T-helper 1 cell (primary cell): ENCODE data around the gene FLNB.
"Not testable (repeated sequence)": the region's sequence is repeated elsewhere in the genome, so short reads cannot be mapped to it uniquely, and the experiment has no call there.

ENCODE experiments used
- DNase-seq, 5 donors: peaks; one replicate each; pipeline ENCODE4 v3.0.0-alpha.2; 2012 to 2020

The FLNB gene

DNA sequence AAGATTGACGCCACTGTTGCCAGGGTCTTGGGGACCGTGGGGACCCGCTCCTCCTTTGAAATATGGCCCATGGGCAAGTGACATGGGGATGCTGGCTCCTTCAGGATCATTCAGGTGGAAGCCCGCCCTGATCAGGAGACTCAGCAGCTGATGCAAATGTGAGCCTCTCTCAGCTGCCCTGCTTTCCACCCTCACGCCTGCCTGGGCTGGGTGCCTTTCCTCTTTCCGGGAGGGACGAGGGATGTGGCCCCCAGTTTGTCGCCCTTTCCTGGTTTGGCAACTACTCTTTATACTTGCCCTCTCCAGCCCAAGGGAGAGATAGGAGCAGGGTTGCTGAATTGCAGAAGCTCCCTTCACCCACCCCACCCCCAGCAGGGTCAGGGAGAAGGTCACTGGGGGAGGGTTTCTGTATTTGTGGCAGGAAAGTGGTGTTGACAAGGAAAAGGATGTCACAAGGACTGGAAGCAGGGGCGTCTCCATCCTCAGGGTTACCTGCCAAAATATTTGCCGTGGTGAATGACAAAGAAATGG, 180.8 kb downstream of the FLNB start:
- DNase-seq = no peak

DNA sequence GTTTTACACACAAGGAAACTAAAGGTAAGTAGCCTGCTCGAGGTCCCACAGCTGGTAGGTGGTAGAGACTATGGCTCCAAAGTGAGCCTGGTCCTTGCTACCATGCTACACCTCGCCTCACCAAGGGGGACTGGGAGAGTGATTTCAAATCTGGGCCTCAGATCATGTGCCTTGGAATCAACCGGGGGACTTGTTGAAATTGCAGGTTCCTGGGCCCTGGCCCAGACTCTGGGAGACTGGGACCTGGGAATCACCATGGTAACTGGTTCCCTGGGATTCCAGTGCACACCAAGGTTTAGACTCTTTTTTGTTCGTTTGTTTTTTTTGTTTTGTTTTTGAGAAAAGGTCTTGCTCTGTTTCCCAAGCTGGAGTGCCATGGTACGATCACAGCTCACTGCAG, 181.5 kb downstream of the FLNB start:
- no peak for DNase-seq

DNA sequence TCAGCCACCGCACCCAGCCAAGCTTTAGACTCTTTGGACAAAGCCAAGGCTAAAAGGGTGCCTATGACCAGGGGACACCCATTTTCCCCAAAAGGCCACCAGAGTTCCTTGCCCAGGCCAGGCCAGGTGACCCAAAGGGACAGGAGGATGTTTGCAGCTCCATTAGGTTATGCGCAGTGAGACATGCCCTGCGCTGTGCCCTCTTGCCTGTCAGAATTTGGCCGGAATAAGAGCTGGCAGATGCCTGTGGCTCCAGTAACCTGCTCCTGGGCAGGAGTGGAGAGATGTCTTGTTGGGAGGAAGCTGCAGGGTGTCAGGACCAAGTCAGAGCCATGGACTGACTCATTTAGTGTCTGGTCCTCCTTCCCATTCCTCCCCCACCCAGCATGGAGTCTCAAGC, 182.1 kb downstream of the FLNB start:
- no peak for DNase-seq

DNA sequence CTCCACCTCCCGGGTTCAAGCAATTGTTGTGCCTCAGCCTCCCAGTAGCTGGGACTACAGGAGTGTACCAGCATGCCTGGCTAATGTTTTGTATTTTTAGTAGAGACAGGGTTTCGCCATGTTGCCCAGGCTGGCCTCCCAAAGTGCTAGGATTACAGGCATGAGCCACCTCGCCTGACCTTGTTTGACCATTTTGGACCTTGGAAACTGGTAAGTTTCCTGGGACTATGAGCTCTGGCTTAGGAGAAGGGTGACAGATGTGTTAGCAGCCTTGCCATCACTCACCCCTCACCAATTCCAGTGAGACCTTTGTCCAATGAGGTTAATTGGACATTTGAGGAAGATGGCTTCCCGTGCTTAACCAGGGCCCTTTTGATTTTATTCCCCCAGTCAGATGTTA, 182.7 kb downstream of the FLNB start:
- DNase-seq = no peak

DNA sequence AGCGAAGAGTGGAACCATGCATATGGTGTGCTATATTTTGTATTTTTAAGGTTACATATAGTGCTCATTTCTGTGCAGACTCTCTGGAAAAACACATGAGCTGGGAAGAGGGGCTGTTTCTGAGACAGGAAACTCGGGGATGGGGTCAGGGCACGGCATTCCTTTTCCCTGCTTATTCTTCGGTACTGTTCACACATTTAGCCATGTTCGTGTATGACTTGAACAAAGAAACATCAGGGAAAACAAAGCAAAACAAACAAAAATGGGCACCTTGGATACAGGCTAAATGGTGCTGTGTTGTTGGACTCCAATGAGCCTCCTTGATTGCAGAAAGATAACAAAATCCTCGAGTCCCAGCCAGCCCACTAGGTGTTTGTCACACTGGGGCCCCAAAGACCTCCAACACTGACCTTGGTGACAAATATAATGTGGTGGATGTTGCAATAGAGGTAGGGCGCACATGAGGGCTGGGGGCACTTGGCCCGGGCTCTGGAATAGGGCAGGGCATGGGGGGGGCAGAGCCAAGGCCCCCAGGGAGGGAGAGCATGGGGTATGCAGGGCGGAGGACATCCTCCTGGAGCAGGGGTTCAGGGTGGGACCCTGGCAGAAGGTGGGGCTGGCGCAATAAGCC, 183.3 kb downstream of the FLNB start:
- no peak for DNase-seq

DNA sequence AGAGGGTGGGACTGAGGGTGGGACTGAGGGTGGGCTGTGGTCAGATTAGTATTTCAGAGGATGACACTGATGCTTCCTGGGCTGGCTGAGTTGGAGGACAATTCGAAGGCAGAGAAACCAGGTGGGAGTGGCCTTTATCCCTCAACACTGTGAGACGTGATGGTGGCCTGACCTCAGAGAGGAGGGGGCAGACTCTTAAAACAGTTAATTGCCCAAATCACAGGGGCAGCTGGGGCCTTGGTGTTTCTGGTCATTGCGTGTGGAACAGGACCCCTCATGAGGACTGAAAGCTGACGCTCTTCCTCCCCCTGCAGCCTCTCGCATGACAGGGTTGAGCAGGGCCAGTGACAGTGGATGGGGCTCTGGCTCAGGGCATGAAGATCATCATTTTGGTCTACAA, 183.8 kb downstream of the FLNB start:
- no peak for DNase-seq

DNA sequence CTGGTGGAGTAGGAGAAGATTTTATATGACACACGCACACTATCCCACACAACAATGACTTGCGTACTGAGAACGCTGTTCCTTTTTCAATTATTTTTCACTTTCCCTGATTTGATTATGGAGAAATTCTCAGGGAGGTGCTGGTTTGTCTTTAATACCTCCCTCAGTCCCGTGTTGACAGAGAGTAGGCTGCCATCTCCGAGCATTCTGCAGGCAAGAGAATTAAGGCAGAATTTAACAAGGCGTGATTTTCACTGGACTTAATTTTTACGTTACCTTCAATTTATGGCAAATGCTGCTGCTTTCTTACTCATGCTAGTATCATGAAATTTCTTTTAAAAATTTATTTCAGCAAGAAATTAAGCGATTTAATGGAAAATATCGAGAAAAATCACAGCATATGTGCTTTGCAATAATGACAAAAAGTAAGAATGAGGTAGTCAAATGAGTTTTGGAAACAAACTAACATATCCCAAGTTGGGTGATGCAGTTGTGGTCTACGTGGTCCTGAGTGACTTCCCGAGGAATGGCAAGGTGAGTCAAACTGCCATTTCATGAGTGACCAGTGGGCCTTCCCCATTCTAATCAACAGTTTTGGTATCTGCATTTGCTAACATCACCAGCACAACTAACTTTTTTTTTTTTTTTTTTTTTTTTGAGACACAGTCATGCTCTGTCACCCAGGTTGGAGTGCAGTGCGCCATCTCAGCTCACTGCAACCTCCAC, 185.6 kb downstream of the FLNB start:
- no peak for DNase-seq

DNA sequence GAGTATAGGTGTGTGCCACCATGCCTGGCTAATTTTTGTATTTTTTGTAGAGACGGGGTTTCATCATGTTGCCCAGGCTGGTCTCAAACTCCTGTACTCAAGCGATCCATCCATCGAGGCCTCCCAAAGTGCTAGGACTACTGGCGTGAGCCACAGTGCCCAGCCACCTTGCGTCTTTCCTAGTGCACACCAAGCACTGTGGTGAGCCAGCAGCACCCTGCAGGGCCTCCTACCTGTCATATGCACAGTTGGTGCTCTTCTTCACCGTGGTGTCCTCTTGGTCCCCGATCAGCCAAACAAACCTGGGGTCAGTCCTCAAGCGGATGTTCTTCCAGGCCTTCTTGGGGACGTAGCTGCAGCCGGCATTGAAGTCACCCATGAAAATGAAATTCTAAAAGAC, 189.4 kb downstream of the FLNB start:
- no peak for DNase-seq

DNA sequence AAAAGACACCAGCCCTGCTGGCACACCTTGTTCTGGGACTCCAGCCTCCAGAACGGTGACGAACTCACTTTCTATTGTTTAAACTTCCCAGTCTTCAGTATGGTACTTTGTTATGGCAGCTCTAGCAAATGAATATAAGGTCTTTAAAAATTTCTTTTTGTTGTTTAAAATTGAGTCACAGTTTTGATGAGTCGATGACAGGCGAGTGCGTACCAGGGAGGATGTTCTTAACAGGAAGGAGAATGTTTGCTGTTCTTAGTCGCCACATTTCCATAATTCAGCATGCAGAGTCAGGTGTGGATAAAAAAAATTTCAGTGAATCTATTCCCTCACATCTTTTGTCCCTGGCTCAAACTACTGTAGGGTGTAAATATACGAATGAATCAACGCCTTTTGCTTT, 190.1 kb downstream of the FLNB start:
- DNase-seq = no peak

DNA sequence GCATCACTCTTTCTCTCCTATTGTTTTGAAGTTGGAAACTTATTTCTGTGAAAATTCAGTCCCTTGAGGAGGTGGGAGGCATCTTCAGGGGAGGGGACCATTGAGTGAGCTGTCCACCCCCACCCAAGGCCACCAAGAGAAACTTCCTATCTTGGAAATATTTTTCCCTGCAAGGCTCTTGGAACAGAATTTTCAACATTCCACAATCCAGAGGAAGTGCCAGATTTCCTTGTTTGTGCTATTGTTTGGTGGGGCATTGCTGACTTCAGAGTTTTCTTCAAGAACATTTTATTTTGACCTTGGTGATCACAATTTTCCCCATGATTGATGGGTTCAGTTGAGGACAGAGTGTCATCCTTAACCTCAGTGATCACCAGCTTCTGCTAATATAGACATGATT, 190.6 kb downstream of the FLNB start:
- no peak for DNase-seq

DNA sequence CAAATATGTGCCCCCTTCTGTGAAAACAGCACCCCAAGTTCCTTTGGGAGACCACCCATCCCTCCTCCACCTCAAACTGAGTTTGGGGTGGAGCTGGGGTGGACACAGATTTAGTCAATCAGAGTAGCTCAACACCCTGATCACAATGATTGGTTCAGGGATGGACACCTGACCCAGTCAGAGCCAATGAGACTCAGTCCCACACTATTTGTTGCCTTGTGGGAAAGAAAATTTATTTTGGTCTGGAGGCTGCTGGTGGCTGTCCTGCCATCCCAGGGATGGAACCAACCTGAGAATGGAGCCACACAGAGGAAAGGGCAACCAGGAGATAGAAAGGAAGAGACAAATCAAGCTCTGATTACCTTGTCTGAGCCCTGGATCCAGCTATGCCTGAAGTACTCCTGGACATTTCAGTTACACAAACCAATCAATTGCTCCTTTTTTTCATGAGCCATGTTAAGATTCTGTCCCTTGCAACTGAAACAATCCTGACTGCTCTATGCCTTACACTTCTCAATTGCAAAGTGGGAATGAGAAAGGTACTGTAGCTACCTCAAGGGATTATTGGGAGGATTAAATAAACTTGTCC, 192.0 kb downstream of the FLNB start:
- no peak for DNase-seq

DNA sequence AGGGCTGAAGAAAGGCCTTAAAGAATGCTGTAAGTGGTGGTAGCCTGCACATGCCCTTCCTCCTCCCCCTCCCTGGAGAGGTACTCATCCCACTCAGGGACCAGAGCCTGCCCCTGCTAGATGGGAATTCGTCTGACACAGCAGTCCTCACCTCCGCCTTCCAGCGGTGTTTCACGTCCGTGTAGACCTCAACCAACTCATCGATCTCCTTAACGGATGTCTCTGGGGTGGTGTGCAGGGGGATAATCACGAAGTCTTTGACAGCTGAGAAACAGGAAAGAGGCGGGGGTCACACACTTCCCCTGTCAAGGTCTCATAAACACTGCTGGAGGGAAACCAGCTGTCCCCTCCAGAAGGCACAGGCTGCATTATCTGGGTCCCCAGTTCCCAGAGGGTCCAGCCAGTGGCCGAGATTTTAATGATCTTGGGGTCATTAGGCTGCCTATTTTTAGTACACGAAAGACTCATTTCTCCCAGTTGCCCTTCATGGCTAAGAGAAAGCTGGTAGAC, 192.7 kb downstream of the FLNB start:
- no peak for DNase-seq

DNA sequence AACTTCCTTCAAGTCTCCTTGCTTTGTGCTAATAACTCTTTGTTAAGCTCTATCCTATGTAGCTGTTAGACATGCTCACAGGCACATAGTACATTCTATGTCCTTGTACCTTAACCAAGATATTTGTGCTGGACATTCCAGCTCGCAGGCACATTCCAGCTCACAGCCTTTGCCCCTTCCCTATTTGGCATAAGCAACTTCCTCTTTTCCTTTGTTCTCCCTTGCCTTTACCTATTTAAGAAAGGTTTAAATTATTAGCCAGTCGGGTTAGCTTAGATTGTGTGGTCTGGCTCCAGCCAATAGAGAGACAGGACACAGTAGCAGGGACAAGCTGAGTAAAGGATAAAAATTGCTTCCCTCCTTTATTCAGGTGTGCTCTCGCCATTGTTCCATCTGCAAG, 193.2 kb downstream of the FLNB start:
- DNase-seq = not testable (repeated sequence)

DNA sequence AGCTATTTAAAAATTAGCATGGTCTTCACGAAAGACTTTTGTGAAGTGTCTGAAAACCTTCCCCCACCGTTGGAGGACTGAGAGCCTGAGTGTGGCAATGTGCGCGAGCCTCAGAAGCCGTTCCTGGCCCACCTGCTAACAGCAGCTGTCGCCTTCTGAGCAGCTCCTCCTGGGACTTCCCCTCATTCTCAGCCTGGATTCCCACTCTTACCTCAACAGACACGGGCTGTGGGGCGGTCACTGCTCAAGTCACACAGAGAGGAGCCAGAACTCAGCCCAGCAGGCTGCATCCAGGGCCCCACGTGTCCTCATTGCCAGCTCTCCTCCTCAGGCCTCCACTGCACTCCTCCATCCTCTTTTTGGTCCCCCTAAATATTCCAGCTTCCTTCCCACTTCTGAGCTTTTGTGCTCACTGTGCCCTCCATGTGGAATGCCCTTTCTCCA, 194.7 kb downstream of the FLNB start:
- no peak for DNase-seq

DNA sequence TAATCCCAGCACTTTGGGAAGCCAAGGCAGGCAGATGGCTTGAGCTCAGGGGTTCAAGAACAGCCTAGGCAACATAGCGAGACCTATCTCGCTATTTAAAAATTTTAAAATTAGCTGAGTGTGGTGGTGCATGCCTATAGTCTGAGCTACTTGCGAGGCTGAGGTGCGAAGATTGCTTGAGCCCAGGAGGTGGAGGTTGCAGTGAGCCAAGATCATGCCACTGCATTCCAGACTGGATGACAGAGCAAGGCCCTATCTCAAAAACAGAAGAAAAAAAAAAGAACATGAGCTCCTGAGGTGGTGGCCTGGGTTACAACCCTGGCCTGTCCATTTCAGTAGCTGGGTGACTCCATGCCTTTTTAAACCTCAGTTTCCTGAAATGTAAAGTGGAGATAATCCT, 195.3 kb downstream of the FLNB start:
- DNase-seq = no peak

DNA sequence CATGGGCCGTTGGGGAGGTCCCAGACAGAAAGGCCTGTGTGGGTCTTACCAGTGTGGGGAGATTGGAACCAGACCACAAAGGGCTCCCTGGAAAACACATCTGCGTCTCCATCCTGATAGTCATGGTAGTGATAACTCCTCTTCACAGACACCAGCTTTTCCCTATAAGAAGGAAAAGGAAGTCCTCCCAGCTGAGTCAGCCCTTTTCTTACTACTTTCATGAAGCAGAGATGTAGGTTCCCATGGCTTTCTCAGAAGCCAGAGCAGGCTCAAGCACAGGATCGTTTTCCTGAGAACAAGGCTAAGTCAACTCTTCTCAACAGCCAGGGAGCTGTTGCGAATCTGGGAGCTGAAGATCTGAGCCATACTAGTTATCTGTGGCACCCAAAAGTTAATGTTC, 196.5 kb downstream of the FLNB start:
- no peak for DNase-seq

DNA sequence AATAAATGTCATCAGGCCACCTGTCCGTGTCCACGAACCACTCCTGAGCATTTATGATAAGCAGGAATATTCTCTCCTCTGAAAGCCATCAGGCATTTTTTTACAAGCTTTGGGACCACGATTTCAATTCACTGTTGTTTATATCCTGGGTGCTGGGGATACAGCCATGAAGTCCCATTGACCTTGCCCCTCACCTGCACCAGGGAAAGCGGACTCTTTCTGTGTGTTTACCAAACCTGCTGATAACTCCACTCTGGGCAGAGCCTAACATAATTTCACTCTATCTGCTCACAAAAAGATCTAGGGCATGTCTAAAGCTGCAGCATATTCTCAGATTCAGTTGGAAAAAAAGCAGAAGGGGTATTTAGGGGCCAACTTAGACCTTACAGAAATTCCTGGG, 197.8 kb downstream of the FLNB start:
- no peak for DNase-seq

DNA sequence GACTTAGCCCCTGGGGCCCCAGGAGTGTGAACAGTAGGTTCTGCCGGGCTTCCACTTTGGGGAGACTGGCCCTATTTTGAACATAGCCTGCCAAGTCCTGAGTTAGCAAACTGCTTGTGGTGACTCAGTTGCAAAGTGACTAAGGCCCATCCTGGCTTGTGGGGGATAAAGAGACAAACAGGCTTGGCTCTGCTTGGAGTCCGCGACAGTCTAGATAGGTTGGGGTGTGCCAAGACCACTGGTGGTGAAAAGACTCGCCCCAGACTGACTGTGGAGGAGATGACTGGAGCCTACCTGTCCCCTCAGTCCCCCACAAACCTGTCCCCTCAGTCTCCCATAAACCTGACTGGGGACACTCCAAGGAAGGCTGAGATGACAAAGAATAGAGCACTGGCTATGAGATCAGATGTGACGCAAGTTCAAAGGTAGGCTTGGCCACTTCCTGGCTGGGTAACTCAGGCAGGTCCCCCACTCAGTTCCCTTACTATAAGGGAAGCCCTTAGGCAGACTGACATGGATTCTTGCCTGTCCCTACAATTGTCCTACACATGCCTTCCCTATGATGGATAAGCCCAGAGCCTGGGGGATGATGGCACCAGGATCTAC, 198.3 kb downstream of the FLNB start:
- DNase-seq = peak in 1 of 5 donors; percentile 44

DNA sequence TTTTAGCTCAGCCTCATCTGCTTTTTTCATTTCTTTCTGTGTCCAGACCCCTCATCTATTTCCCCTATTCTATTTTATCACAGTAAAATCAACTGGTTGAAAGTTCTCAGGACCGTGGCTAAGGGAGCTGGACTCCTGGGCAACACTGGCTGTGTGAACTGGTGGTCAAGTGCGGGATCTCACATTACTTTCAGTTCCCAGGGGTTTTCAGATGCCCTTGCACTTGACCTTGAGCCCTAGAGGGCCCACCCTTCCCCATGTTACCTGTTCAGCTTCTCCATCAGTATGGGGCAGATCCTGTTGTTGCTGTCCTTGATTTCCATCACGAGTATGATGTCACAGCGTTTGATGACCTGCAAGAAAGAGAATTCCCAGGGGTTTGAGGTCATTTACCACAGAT, 199.7 kb downstream of the FLNB start:
- DNase-seq = no peak

DNA sequence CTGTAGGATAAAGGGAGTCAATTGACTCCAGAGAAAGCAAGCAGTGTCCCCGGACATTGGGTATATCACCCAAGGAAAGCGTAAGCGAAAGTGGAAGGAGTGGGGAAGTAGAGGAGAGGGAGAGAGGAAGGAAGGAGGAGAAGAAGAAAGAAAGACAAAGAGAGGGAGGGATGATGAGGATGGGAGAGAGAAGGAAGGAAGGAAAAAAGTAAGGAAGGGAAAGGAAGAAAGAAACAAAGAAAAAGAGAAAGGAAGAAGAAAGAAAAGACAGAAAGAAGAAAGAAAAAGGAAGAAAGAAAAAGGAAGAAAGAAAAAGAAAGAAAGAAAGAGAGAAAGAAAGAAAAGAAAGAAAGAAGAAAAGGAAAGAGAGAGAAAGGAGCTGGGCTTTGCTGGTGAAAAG, 201.7 kb downstream of the FLNB start:
- no peak for DNase-seq

DNA sequence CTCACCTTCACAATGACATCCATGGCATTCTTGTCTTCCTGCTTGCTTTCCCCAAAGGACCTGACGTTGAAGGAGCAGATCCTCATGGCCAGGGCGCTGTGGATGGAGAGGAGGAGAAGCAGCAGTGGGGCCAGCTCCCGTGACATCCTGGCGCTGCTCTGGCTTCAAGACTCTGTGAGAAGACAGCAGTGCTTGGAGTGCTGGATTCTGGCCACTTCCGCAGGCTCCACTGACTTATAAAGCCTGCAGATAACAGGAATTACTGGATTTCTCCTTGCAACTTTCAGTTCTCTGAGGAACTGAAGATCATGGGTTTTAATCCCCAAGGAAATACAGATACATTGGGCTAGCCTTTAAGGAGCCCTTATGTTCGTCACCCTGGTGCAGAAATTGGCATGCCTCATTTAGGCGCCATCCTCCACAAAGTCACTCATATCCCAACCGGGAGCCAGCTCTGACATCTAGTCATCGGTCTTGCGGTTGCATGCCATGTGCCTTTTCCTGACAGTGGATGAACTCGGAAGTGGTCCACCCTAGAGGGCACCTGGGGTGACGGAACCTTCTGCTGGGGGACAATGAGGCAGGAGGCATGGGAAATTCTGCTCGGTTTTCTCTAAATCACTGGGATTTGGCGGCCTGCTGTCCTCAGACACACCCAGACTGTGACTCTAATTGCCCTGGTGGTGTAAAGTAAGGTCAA, 202.7 kb downstream of the FLNB start, which contains the start of gene DNASE1L3:
DNASE1L3 (minus strand) TSS at position 212 of the 700 bp plus-strand sequence; CDS start at position 146, 66 bp downstream.
- DNase-seq = no peak

DNA sequence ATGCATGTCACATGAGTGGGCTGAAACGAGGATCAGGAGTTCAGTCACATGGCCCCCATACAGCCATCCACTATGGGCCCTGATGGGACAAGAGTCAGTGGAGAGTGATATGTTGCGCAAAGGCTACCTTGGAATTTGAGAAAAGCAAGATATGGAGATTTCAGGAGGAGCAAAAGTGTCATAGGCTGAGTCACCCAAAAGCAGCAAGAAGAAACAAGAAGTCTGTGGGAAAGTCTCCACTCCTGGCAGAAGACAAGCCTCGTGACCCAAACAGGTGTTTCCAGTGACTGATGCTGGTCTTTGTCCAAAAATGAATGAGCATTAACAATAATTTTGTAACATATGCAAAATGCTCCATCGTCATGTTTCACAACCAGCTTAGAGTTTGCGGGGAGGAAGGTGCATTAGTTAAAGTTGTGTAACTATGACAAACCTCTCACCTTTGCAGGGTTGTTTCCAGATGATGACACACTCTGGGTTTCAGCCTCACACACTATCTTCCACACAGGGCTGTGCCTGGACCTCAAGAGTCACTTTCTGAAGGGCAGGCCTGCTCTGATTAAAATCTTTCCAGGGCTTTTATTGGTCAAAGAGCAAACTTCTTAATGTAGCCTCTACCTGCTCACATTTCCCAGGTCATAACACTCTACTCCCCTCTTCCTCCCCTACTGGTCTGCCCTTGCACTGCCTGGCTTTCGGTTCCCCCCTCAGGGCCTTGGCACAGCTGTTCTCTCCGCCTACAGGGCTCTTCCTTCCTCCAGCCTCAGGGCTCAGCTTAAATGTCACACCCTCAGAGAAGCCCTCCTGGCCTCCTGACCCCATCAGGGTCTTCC, 206.5 kb downstream of the FLNB start:
- peak in 1 of 5 donors; percentile 28 for DNase-seq
